SK-N-SH (cell line): Measurements from ENCODE around the gene CEP78.

Source experiments
- ELF1 ChIP-seq: IDR thresholded peaks from 2 replicates; pipeline ENCODE4 v1.4.0; 2012
- SIN3A ChIP-seq: IDR thresholded peaks from 2 replicates; pipeline ENCODE4 v1.6.1; 2012; ENCODE audit warnings: low read depth, mild to moderate bottlenecking, low read length, moderate library complexity, borderline replicate concordance
- TF ChIP-seq, protein P1 (sequence below): fragments of 200-600 bp; sonication (generic); IDR thresholded peaks from 2 replicates; pipeline ENCODE4 v1.6.1; 2017; ENCODE audit warnings: antibody characterized with exemption, mild to moderate bottlenecking, moderate library complexity

GRCh38 chr9:78235256-78235761 is 566 bp upstream of the CEP78 start:
- TF ChIP-seq, protein P1, sequence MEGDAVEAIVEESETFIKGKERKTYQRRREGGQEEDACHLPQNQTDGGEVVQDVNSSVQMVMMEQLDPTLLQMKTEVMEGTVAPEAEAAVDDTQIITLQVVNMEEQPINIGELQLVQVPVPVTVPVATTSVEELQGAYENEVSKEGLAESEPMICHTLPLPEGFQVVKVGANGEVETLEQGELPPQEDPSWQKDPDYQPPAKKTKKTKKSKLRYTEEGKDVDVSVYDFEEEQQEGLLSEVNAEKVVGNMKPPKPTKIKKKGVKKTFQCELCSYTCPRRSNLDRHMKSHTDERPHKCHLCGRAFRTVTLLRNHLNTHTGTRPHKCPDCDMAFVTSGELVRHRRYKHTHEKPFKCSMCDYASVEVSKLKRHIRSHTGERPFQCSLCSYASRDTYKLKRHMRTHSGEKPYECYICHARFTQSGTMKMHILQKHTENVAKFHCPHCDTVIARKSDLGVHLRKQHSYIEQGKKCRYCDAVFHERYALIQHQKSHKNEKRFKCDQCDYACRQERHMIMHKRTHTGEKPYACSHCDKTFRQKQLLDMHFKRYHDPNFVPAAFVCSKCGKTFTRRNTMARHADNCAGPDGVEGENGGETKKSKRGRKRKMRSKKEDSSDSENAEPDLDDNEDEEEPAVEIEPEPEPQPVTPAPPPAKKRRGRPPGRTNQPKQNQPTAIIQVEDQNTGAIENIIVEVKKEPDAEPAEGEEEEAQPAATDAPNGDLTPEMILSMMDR = no peak
- TF ChIP-seq SIN3A (no peak), ELF1 (no peak)
